Thymus (tissue), 11 donors: ENCODE data around the gene SLC35E4. TPM values are rescaled to one million over a fixed set of nuclear protein-coding genes. Genes with fewer than 3 reads are reported as not detected.
"Not testable (repeated sequence)": the region's sequence is repeated elsewhere in the genome, so short reads cannot be mapped to it uniquely, and the experiment has no call there.

Source experiments
- DNase-seq, 9 donors: peaks; one replicate each; pipeline ENCODE4 v3.0.0-alpha.2; 2013; ENCODE audit warnings: low spot score in 9 of 9, low read depth in 6 of 9, missing footprints in 1 of 9
- H3K27ac ChIP-seq, 2 donors: one replicate each; pipeline ENCODE4 v1.5.1; 2013; ENCODE audit warnings: control low read depth in 1 of 2, low read depth in 1 of 2, low read length in 1 of 2, mild to moderate bottlenecking in 1 of 2, moderate library complexity in 1 of 2
- H3K27me3 ChIP-seq, 2 donors: one replicate each; pipeline ENCODE4 v1.5.1; 2013; ENCODE audit warnings: low read length in 1 of 2; ENCODE audit not compliant: control insufficient read depth in 2 of 2, insufficient read depth in 1 of 2
- H3K36me3 ChIP-seq, 2 donors: one replicate each; pipeline ENCODE4 v1.5.1; 2013; ENCODE audit warnings: low read length in 1 of 2, mild to moderate bottlenecking in 1 of 2, moderate library complexity in 1 of 2; ENCODE audit not compliant: control insufficient read depth in 2 of 2, insufficient read depth in 2 of 2
- H3K4me1 ChIP-seq, 2 donors: one replicate each; pipeline ENCODE4 v1.5.1; 2013; ENCODE audit warnings: low read length in 2 of 2; ENCODE audit not compliant: control insufficient read depth in 2 of 2, insufficient read depth in 2 of 2
- H3K4me3 ChIP-seq, 2 donors: one replicate each; pipeline ENCODE4 v1.5.1; 2013; ENCODE audit warnings: low read length in 2 of 2, control low read depth in 1 of 2, mild to moderate bottlenecking in 1 of 2
- H3K9me3 ChIP-seq, 2 donors: one replicate each; pipeline ENCODE4 v1.5.1; 2013; ENCODE audit warnings: low read length in 1 of 2, mild to moderate bottlenecking in 1 of 2; ENCODE audit not compliant: control insufficient read depth in 2 of 2, insufficient read depth in 1 of 2
- WGBS: extraction: QIAGEN DNeasy Blood & Tissue Kit; methylation state at CpG from one replicate; pipeline ENCODE4 v1.1.7; 2013; 5-methylcytosine and 5-hydroxymethylcytosine counted together
- polyA plus RNA-seq: library from polyadenylated mRNA; stranded (reverse); fragments of 200-250 nt; gene quantifications from one replicate; pipeline ENCODE4 v1.2.3, GENCODE V29; 2013
- total RNA-seq: library from RNA; stranded (reverse); fragments of 120-200 nt; gene quantifications from one replicate; pipeline ENCODE4 v1.2.4, GENCODE V29; 2013
- donor health status: healthy.

SLC35E4 gene
- total and polyA plus RNA-seq, 2 donors, result 0.57 to 1.2 TPM

GRCh38 chr22:30671071-30671470 lies 35.5 kb downstream of the SLC35E4 start:
- WGBS, result 90% methylated on average over 3 of the region's 3 CpGs
- no peak overlapping the region for H3K27ac ChIP-seq
- no peak overlapping the region for H3K4me3 ChIP-seq
- no peaks in the 10 kb centered on the region for H3K9me3 ChIP-seq
- peaks cover 7 to 21% of the 10 kb centered on the region in 2 donors for H3K27me3 ChIP-seq
- DNase-seq, result no peak
- H3K4me1 ChIP-seq, result peaks cover 3 to 8% of the 10 kb centered on the region in 2 donors
- H3K36me3 ChIP-seq, result no peaks in the 10 kb centered on the region

- Histone ChIP-seq H3K27ac (no peak overlapping the region), H3K27me3 (peaks cover 7 to 19% of the 10 kb centered on the region in 2 donors), H3K4me3 (no peak overlapping the region), H3K4me1 (peaks cover 0 to 2% of the 10 kb centered on the region in 2 donors), H3K9me3 (no peaks in the 10 kb centered on the region), H3K36me3 (no peaks in the 10 kb centered on the region)
- DNase-seq, result no peak
- 75% methylated on average over 4 of the region's 4 CpGs for WGBS
Observed at GRCh38 chr22:30673136-30673535, 37.6 kb downstream of the SLC35E4 start.

GRCh38 chr22:30674482-30674881 lies 38.9 kb downstream of the SLC35E4 start:
- 89% methylated on average over 6 of the region's 6 CpGs for WGBS
- H3K27ac ChIP-seq, result no peak overlapping the region
- H3K9me3 ChIP-seq, result no peaks in the 10 kb centered on the region
- H3K27me3 ChIP-seq, result peaks cover 0 to 8% of the 10 kb centered on the region in 2 donors
- H3K4me1 ChIP-seq, result no peaks in the 10 kb centered on the region
- DNase-seq, result no peak
- no peak overlapping the region for H3K4me3 ChIP-seq
- H3K36me3 ChIP-seq, result no peaks in the 10 kb centered on the region

DNA sequence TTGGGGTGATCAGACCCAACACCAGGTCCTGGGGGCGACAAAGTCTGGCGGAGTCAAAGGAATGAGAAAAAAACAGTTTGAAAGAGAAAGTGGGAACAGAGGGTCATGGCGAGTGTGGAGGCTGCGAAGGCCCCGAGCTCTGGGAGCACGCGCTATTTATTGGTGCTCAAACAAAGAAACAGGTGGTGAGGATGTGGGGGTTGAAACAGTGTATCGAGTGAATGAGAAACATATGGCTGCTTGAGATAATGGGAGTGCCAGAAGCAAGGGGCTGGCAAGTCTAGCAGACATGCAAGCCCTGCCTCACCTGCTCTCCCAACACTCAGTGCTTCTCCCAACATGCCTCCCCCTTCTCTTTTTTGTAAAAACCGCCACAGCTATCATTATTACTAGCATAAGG lies 39.9 kb downstream of the SLC35E4 start:
- Histone ChIP-seq H3K9me3 (no peaks in the 10 kb centered on the region), H3K4me3 (no peak overlapping the region), H3K36me3 (no peaks in the 10 kb centered on the region), H3K4me1 (no peaks in the 10 kb centered on the region), H3K27ac (no peak overlapping the region), H3K27me3 (peaks cover 0 to 3% of the 10 kb centered on the region in 2 donors)
- 89% methylated on average over 9 of the region's 9 CpGs for WGBS
- no peak for DNase-seq

DNA sequence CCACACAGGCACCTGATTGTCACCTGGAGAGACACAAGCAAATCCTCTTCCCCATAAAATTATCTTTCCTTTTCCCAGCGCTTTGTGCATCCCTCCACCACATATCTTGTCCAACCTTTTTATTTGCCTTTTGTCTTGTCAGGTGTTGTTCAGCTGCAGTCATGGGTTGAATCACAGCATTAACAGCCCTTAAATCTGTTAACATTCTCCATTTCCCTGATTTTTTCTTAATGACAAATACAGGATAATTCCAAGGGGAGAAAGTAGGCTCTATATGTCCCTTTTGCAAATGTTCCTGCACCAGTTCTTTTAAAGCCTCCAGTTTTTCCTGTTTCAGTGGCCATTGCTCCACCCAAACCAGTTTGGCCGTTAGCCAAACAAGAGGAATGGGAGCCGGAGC lies 41.0 kb downstream of the SLC35E4 start:
- not testable (repeated sequence) for H3K27me3 ChIP-seq, H3K27ac ChIP-seq, H3K36me3 ChIP-seq, H3K4me1 ChIP-seq, DNase-seq, H3K9me3 ChIP-seq, H3K4me3 ChIP-seq
- WGBS, result 94% methylated on average over 3 of the region's 3 CpGs

- H3K27me3 ChIP-seq, H3K4me3 ChIP-seq, H3K4me1 ChIP-seq, H3K27ac ChIP-seq, H3K9me3 ChIP-seq, DNase-seq, H3K36me3 ChIP-seq: not testable (repeated sequence)
- 91% methylated on average over 12 of the region's 12 CpGs for WGBS
Observed at GRCh38 chr22:30679895-30680690, 44.5 kb downstream of the SLC35E4 start.

DNA sequence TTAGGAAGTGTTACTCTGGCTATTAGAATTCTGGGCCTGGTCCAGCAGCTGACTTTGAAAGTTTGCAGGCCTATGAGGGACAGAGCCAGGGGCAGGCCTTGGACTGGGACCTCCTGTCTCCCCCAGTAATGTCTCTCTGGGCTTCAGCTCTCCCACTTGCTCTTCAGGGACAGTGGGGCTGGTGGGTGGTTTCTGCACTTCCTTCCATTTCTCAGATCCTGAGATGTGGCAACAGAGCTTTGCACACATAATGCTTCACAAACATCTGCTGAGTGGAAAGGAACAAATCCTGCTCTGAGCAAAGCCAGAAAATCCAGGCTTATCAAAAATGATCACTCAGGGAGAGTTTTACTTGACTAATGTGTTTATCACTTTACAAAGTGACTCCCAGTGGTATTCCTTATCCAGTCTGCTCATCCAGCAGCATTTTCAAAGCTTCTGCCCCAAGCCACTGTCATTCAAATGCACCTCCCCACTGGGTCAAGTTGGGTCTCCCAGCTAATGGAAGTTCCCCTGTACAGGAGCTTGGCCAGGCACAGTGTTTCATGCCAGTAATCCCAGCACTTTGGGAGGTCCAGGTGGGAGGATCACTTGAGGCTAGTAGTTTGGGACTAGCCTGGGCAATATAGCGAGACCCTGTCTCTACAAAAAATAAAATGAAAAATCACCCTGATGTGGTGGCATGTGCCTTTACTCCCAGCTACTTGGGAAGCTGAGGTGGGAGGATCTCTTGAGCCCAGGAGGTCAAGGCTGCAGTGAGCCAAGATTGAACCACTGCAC lies 45.6 kb downstream of the SLC35E4 start:
- Histone ChIP-seq H3K9me3 (no peaks in the 10 kb centered on the region), H3K4me1 (no peaks in the 10 kb centered on the region), H3K36me3 (no peaks in the 10 kb centered on the region), H3K27me3 (peaks cover 0 to 3% of the 10 kb centered on the region in 2 donors), H3K27ac (no peak overlapping the region), H3K4me3 (no peak overlapping the region)
- 95% methylated on average over 1 of the region's 1 CpG for WGBS
- no peak for DNase-seq

DNA sequence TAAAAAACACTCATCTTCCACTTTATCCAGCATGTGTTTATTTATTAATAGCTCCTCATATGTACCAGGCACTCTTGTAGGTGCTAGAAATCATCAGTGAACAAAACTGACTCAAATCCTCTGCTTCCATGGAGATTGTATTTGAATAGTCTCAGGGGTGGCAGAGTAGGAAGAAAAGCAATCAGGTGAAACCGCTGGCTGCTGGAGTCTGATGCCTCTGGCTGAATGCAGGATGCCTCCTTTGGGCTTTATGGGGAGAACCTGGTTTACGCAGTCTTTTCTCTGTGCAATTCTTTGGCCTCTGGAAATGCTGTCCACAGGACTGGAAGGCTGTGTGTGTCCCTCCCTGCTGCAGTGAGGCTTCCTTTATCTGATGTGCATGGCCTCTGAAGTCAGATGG lies 46.2 kb downstream of the SLC35E4 start:
- 72% methylated on average over 2 of the region's 2 CpGs for WGBS
- H3K27me3 ChIP-seq, result peaks cover 0 to 3% of the 10 kb centered on the region in 2 donors
- H3K4me1 ChIP-seq, result no peaks in the 10 kb centered on the region
- no peaks in the 10 kb centered on the region for H3K36me3 ChIP-seq
- no peak overlapping the region for H3K4me3 ChIP-seq
- no peak overlapping the region for H3K27ac ChIP-seq
- no peak for DNase-seq
- no peaks in the 10 kb centered on the region for H3K9me3 ChIP-seq

DNA sequence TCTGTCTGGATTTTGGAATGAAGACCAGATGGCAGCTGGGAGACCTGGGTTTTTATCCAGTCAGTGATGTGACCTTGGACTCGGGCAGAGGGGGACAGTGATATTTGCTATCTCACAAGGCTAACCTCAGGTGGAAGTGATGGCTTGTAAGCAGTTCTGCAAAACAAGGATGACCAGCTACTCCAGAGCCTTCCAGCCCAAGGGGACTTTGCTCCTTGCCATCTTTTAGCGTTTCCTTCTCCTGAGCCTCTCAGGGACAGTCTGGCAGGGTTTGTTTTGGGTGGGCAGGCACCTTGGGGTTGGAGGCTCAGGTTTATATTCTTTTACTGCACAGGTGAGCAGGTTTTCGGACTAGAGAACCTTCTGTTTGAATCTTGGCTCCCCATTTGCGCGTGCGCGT lies 49.6 kb downstream of the SLC35E4 start:
- H3K27ac ChIP-seq, result no peak overlapping the region
- no peaks in the 10 kb centered on the region for H3K4me1 ChIP-seq
- no peak overlapping the region for H3K4me3 ChIP-seq
- no peaks in the 10 kb centered on the region for H3K9me3 ChIP-seq
- no peak for DNase-seq
- no peaks in the 10 kb centered on the region for H3K27me3 ChIP-seq
- H3K36me3 ChIP-seq, result no peaks in the 10 kb centered on the region
- 96% methylated on average over 7 of the region's 7 CpGs for WGBS
